Measurements from ENCODE around the gene BCAM. TPM values are rescaled to one million over a fixed set of nuclear protein-coding genes. Genes with fewer than 3 reads are reported as not detected.

BCAM gene
- total and polyA plus RNA-seq, 2 donors (not counting 1 experiment from before 2014, with no cell fraction given): 12.2 to 20.3 TPM

- H3K4me3 ChIP-seq (replicated peaks in 1 of 4; ENCODE audit: control extremely low read depth in 1 of 4, insufficient read depth in 1 of 4, low read depth in 3 of 4, low read length in 4 of 4): no peak overlapping the region
- H3K9ac ChIP-seq (ENCODE audit: insufficient read depth, low read length): no peak overlapping the region
- H3K27me3 ChIP-seq (ENCODE audit: control insufficient read depth, insufficient read depth, low read length): no peaks in the 10 kb centered on the region
- no peak overlapping the region for H2AFZ ChIP-seq (ENCODE audit: low read length)
- no peak overlapping the region for H3K27ac ChIP-seq (ENCODE audit: insufficient read depth, low read length)
- no peak overlapping the region for H3K4me2 ChIP-seq (ENCODE audit: extremely low read depth, insufficient read depth, low read length)
- TF ChIP-seq EZH2 (IDR thresholded peaks at IDR 0.05; ENCODE audit: low read length, missing control alignments): no peak
- H3K79me2 ChIP-seq (ENCODE audit: control insufficient read depth, insufficient read depth, low read length): no peaks in the 10 kb centered on the region
- H3K36me3 ChIP-seq (ENCODE audit: control insufficient read depth, insufficient read depth, low read length): no peaks in the 10 kb centered on the region
- no peaks in the 10 kb centered on the region for H4K20me1 ChIP-seq (ENCODE audit: control insufficient read depth, extremely low read depth, insufficient read depth, low read length)
- no peaks in the 10 kb centered on the region for H3K4me1 ChIP-seq (ENCODE audit: control insufficient read depth, extremely low read depth, insufficient read depth, low read length)
- DNase-seq (ENCODE audit: low read depth in 2 of 2): no peak
- H3K9me3 ChIP-seq (ENCODE audit: control insufficient read depth, insufficient read depth, low read depth, low read length): no peaks in the 10 kb centered on the region
Measured at GRCh38 chr19:44839276-44839675, 30.4 kb downstream of the BCAM start.

- TF ChIP-seq EZH2 (IDR thresholded peaks at IDR 0.05; ENCODE audit: low read length, missing control alignments): no peak
- TF ChIP-seq CTCF (conservative IDR thresholded peaks at IDR 0.05 in 1 of 2, IDR thresholded peaks at IDR 0.05 in 1 of 2; ENCODE audit: low read depth in 1 of 2, low read length in 2 of 2): no peak
- peaks cover 4% of the 10 kb centered on the region for H3K4me1 ChIP-seq (ENCODE audit: control insufficient read depth, extremely low read depth, insufficient read depth, low read length)
- no peak overlapping the region for H3K9ac ChIP-seq (ENCODE audit: insufficient read depth, low read length)
Measured at GRCh38 chr19:44840811-44841210, 31.9 kb downstream of the BCAM start.

GRCh38 chr19:44841231-44841630, 32.3 kb downstream of the BCAM start:
- TF ChIP-seq CTCF (conservative IDR thresholded peaks at IDR 0.05 in 1 of 2, IDR thresholded peaks at IDR 0.05 in 1 of 2; ENCODE audit: low read depth in 1 of 2, low read length in 2 of 2) (no peak), EZH2 (IDR thresholded peaks at IDR 0.05; ENCODE audit: low read length, missing control alignments) (no peak)
- Histone ChIP-seq H3K27me3 (ENCODE audit: control insufficient read depth, insufficient read depth, low read length) (no peaks in the 10 kb centered on the region), H3K4me2 (ENCODE audit: extremely low read depth, insufficient read depth, low read length) (no peak overlapping the region), H3K4me3 (replicated peaks in 1 of 4; ENCODE audit: control extremely low read depth in 1 of 4, insufficient read depth in 1 of 4, low read depth in 3 of 4, low read length in 4 of 4) (no peak overlapping the region), H3K36me3 (ENCODE audit: control insufficient read depth, insufficient read depth, low read length) (no peaks in the 10 kb centered on the region), H3K27ac (ENCODE audit: insufficient read depth, low read length) (no peak overlapping the region), H2AFZ (ENCODE audit: low read length) (no peak overlapping the region), H3K4me1 (ENCODE audit: control insufficient read depth, extremely low read depth, insufficient read depth, low read length) (peaks cover 4% of the 10 kb centered on the region), H3K9ac (ENCODE audit: insufficient read depth, low read length) (no peak overlapping the region), H4K20me1 (ENCODE audit: control insufficient read depth, extremely low read depth, insufficient read depth, low read length) (no peaks in the 10 kb centered on the region), H3K79me2 (ENCODE audit: control insufficient read depth, insufficient read depth, low read length) (peaks cover under 1% of the 10 kb centered on the region), H3K9me3 (ENCODE audit: control insufficient read depth, insufficient read depth, low read depth, low read length) (no peaks in the 10 kb centered on the region)
- DNase-seq (ENCODE audit: low read depth in 2 of 2): no peak

More at GRCh38 chr19:44840811-44841210, 31.9 kb downstream of the BCAM start:
- Histone ChIP-seq H3K4me2 (ENCODE audit: extremely low read depth, insufficient read depth, low read length) (no peak overlapping the region), H3K79me2 (ENCODE audit: control insufficient read depth, insufficient read depth, low read length) (no peaks in the 10 kb centered on the region), H4K20me1 (ENCODE audit: control insufficient read depth, extremely low read depth, insufficient read depth, low read length) (no peaks in the 10 kb centered on the region), H2AFZ (ENCODE audit: low read length) (no peak overlapping the region), H3K27ac (ENCODE audit: insufficient read depth, low read length) (no peak overlapping the region), H3K9me3 (ENCODE audit: control insufficient read depth, insufficient read depth, low read depth, low read length) (no peaks in the 10 kb centered on the region), H3K36me3 (ENCODE audit: control insufficient read depth, insufficient read depth, low read length) (no peaks in the 10 kb centered on the region), H3K27me3 (ENCODE audit: control insufficient read depth, insufficient read depth, low read length) (no peaks in the 10 kb centered on the region), H3K4me3 (replicated peaks in 1 of 4; ENCODE audit: control extremely low read depth in 1 of 4, insufficient read depth in 1 of 4, low read depth in 3 of 4, low read length in 4 of 4) (no peak overlapping the region)
- no peak for DNase-seq (ENCODE audit: low read depth in 2 of 2)
